PC-9 (cell line): ENCODE data around the gene SYF2.
A peak's percentile ranks its signal among the peaks of the same experiment; 100 is the strongest.

Experiments used
- CTCF ChIP-seq: fragments of 200-600 bp; sonication (generic); conservative IDR thresholded peaks from 2 replicates; pipeline ENCODE4 v1.6.1; 2017; ENCODE audit warnings: mixed run types, antibody characterized with exemption, mild to moderate bottlenecking, moderate library complexity
- EZH2 ChIP-seq: fragments of 200-600 bp; sonication (generic); IDR thresholded peaks from 2 replicates; pipeline ENCODE4 v1.8.0; 2017; ENCODE audit warnings: antibody characterized with exemption, low read depth

DNA sequence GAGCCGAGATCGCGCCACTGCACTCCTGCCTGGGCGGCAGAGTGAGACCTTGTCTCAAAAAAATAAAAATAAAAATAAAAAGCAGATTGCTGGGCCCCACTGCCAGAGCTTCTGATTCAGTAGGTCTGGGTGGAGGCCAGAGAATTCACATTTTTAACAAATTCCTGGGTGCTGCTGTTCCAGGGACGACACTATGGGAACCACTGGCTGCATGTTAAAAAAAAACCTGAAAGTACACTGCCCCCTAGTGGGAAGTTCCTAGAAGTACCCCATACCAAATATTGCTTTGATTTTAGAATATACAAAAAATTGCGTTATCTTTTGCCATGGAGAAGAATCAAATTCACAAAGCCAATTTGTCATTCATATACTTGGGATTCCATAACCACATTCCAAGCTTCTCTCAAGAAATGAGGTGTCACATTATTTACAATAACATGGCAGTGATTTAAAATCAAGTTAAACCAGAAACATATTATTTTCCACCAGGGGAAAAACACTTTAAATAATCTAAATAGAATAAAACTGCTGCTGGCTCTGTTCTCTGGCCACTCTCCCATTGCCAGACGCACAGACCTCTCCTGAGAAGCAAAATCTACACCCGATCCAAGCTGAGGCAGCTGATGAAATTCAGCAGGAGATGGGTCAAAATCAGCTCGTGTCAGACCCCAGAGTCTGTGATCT is 27.4 kb downstream of the SYF2 start:
- peak; percentile 78 for TF ChIP-seq CTCF
- no peak for TF ChIP-seq EZH2
